ENCODE data around the gene SLC9A7.

Gene SLC9A7

DNA sequence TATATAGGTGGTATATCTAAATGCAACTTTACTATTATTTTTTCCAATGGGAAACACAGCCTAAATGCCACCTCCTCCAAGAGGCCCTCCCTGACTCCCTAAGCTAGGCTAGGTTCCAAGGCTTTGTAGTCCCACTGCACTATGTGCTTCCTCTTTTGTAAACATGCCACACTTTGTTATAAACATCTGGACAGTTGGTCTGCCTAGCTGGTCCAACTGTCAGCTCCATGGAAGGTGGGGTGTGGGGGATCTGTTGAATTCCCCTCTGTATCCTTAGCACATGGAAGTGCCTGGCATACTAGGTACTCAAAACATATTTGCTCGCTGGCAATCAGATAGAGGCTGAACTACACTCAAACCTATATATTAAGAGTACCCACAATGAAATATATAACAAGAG is 63.4 kb downstream of the SLC9A7 start:
- DNase-seq, result peak; percentile 2 to 17

DNA sequence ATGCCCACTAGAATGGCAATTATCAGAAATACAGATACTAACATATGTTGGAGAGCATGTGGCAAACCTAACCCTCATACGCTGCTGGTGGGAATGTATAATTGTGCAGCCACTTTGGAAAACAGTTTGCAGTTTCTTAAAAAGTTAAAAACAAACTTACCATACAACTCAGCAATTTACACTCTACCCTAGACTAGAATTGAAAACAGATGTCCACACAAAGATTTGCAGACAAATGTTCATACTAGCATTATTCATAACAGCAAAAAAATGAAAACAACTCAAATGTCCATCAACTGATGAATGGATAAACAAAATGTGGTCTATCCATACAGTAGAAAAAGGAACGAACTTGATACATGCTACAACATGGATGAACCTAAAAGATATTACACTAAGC is 64.4 kb downstream of the SLC9A7 start:
- no peak for DNase-seq

DNA sequence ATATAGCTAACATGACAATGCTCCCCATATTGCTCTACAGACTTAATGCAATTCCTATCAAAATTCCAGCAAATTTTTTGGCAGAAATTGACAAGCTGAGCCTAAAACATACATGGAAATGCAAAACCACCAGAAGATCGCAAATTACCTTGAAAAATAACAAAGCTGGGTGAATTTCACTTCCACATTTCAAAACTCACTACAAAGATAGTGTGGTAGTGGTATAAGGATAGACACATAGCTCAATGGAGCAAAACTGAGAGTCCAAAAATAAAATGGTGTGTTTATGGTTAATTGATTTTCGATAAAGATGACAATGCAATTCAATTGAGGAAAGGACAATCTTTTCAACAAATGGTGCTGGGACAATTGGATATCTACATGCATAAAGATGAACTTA is 65.8 kb downstream of the SLC9A7 start:
- no peak for DNase-seq

DNA sequence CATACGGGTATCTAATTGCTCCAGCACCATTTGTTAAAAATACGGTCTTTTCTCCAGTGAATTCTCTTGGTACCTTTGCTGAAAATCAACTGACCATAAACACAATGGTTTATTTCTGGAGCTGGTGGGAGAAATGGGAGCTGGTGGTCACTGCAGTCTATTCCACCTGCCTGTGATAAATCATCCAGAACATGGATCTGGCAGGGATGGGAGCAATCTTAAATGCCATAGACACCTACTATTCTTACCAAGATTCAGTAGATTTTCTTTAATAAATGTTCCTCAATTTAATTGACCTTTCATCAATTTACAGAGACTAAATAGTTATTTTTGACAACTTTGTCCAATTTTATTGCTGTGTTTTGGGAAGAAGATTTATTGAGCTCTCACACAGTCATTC is 68.1 kb downstream of the SLC9A7 start:
- DNase-seq, result no peak

DNA sequence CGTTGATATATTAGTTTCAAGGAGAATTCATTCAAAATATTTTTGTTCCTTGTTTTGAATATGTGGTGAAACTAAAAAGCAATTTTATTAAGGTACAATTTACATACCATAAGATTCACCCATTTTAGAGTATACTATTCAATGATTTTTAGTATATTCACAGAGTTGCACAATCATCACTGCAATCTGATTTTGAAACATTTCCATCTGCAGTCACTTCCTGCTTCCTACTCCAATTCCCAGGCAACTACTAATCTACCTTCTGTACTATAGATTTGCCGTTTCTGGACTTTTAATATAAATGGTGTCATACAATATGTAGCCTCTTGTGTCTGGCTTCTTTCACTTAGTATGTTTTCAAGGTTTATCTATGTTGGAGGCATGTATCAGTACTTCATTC is 71.3 kb downstream of the SLC9A7 start:
- DNase-seq, result no peak

DNA sequence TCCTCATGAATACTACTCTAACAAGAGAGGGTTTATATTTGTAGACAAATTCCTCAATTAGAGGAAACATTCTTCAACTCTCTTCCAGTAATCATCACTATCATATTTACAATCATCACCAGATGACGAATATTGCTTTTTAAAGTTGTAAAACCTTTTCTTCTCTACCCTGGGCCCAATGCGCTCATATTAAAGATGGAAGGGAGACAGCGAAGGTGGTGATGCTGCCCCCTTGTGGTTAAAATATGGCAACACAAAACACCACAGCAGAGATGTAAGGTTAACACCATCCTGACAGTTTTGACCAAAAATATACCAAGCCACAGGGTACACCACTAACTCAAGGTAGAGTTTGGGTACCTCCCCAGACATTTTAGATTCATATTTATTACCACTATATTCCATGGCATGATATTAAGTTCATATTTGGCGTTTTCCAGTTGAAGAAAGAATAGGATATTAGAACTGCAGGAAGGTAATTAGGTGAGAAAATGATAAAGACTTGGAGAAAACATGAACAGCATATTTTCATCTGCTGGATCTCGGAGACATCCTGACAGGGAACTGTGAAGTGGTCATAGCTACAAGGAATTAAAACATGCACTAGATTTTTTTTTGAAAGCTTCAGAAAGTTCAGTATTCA is 72.8 kb downstream of the SLC9A7 start:
- DNase-seq, result peak; percentile 26 to 45

DNA sequence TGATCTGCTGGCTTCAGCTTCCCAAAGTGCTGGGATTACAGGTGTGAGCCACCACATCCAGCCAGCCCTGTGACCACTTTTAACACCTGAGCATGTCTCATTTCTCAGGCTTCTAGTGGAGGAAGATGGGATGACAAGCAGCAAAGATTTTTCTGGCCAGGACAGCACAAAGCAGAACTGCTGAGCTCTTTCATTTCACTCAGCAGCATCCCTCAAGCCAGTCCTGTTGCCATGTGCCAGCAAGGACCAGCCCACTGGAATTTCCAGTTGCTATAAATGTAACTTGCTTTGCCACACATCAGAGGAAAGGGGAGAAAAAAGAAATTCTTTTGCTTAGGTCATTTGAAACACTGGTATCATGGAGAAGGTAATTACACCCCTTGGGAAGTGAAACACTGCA is 75.9 kb downstream of the SLC9A7 start:
- peak in 1 of 2 experiments; percentile 7 for DNase-seq

DNA sequence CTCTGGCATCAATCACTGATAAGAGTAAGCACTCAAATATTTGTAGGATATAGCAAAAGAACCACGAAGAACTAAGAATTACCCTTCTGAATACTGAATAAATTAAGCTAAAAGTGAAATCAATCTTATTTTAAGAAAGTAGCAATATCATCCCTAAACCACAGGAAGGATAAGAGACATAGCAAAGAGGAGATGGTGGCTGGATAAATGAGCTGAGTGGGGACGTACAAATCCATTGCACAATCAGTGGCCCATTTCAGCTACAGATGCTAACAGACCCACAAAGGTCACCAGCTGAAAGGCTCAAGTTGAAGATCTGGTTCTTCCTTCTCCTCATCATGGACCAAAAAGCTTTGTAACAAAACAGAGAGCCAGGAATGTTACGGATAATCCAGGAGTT is 77.1 kb downstream of the SLC9A7 start:
- DNase-seq, result no peak

DNA sequence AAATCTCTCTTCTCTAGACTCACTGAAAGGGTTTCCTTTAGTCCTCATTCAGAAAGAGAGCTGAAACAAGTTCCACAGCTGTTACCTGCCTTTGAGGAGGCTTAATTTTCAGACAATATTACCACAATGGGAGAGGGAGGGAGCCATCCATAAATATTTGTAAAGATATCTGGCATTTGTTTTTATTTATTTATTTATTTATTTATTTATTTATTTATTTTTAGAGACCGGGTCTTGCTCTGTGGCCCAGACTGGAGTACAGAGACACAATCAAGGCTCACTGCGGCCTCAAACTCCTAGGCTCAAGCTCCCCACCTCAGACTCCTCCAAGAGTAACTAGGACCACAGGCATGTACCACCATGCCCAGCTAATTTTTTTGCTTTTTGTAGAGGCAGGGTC is 80.7 kb downstream of the SLC9A7 start:
- DNase-seq, result no peak

DNA sequence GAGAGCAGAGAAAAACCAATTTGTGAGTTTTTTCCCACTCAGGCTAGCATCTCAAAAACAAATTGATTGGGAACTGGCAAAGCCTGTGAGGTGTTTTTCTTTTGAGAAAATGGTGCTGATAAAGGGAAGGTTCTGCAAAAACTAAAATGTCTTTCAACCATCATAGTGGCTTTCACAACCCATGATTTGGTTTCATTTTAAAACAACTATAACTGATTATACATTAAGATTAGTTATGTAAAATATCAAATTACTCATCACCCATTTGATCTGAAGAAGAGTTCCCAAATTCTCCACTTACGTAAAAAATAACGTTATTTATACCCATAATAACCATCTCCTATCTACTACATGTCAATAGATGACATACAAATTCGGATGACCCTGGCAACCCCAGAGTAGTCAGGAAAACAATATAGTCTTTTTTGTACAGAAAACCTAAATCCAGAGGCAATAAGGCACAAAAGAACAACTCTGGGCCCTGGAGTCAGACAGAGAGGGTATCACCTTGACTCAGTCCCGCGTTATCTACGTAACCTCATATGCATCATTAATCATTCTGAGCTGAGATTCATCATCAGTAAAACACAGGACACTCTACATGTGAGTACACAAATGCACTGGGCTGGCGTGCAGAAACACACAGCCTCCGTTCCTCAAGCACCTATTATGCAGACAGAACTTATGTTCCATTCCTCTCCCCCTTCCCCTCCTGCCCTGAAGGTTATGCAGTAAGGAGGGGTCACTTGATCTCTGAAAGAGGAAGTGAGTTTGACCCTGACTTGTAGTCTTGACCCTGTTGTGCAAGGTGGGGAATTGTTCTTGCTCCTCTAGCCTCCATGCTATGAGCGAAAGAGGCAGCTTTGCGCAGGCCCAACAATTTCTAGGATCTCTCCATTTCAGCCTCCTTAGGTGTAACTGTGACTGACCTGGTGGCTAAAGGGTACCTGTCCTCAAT is 82.2 kb downstream of the SLC9A7 start:
- no peak for DNase-seq

DNA sequence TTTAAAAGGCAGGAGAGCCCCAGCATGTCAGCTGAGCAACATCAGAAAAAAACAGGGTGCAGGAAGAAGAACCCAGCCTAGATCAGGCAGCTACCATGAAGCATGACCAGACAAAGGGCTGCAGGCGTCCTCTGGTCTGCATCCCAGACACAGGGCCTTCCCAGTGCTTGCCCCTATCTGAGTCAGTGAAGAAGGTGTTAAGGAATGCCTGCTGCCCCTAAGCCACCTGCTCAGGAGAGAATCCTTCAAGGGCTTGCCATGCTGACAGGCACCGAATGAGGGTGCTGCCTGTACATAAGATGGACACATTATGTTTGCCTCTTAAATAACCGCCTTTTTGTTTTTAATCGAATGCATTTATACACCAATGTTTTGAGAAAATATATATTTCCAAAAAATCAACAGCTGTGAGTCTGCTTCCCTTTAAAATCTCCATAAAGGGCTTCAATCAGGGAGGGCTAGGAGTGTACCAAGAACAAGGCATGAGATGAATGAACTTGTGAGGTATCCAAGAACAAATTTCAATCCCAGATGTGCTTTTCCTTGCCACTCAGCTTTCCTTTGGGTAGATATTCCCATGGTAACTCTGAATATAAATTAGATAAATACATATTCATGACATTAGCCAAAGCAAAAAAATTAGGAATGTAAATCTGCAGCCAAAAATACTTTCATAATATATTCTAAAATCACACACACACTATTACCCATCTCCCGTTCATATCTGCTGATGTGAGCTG is 85.1 kb downstream of the SLC9A7 start:
- DNase-seq, result no peak

DNA sequence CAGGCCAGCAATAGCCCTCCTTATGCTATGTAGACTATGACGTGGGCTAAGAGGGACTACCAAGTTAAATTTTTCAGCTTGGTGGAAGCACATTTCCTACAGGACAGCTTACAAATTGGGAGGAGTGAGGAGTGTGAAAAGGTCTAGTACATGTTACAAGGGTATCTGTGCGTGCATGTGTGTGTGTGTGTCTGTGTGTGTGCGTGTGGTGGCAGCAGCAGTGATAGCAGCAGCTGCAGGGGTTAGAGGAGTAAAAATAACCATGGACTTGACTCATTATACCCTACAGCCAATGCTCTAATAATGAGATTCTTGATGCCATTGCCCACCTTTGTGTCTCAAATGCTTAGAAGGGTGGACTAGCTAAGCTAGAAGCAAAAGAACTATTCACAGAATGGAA is 88.6 kb downstream of the SLC9A7 start:
- no peak for DNase-seq

DNA sequence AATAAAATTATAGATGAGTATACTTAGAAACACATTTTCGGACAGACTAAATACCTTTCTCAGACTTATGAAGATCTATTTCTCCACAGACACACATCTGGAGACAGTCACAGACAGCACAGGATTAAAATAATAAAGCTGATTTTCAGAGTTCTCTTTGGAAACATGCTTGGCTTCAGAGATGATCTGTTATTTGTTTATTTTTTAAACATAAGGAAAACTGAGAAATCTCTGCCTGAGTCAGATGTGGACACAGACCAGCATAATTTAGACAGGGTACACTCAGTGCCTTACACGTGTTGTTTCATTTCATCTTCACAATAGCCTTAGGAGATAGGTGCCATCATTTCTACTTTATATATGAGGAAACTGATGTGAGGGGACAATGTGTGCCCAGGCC is 92.1 kb downstream of the SLC9A7 start:
- DNase-seq, result no peak

DNA sequence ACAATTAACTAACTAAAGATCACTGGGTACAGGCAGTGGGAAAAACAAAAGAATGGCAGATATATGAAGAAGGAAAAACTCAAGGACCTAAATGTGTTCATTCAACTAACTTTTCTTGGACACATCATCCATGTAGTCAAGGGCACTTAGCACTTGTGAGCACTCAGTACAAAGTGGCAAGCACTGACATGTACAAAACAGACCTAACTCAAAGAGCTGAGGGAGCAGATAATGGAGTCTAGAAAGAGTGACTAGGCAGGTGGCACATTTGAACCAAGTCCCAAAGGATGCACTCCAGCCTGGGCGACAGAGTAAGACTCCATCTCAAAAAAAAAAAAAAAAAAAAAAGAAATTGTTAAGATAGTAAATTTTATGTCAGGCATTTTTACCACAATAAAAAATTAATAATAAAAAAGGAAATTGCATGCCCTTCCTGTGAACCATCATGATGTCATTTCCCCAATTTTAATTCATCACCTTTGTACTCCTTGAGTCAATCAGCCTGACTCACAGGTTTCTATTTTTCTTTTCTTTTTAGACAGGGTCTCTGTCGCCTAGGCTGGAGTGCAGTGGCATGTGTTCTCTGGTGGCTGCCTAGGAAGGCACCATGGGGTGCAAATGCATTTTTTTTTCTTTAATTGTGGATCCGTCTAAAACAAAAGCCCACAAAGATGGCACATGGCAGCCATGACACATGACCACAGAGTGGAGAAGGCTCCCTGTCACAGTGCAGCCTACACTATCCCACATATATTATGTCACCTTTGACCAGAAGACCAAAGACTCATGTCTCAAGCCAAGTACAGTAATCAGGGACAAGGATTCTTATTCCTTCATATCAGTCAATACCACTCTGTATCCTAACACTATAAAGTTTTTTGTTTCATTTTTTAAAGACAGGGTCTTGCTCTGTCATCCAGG is 93.4 kb downstream of the SLC9A7 start:
- DNase-seq, result no peak

DNA sequence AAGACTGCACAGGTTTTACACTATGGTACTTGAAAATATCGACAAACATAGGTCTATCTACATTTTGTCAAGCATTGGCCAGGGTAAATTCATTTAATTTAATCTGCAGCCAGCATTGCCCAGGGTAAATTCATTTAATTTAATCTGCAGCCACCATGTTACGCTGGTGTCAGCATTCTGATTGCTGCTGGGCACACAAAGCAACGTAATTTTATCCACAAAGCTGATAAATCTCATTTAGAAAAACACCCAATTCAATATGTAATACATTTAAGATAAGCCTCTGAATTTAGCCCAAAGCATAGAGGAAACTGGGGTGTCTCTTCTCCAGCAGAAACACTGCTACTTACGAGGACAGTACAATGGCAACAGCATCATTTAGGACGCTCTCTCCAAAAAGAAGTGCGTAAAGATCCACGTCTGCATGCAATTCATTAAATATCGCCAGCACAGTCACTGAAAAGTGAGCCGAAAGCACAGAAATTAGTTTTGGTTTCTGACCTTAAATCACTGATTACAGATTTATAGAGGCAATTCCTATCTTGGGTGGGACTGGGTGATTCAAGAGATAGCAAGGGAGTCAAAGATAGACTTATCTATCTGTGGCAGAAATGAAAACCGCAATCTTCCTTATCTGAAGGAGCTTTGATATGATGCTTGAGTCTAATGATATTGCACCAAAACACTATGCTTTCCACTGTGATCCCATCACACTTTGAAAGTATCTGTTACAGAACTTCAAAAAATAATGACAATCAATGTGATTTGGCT is 96.5 kb downstream of the SLC9A7 start:
- DNase-seq, result no peak

DNA sequence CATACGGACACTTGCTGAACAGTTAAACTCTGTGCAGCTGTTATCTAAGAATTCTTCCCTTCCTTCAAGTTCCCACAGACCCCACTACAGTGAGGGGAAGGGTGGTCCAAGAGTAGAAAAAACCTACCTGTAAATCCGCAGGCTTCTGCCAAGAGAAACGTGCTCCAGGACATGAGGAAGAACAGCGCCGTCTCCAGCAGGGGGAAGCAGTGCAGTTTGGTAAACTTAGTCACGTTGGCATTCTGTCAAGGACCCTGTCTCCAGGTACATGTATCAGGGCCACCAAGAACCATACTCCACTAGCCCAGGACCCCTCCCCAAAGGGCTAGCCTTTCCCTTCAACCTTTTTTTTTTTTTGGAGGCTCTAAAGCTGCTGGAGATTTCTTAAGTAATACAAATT is 105.4 kb downstream of the SLC9A7 start:
- DNase-seq, result peak; percentile 17 to 43

DNA sequence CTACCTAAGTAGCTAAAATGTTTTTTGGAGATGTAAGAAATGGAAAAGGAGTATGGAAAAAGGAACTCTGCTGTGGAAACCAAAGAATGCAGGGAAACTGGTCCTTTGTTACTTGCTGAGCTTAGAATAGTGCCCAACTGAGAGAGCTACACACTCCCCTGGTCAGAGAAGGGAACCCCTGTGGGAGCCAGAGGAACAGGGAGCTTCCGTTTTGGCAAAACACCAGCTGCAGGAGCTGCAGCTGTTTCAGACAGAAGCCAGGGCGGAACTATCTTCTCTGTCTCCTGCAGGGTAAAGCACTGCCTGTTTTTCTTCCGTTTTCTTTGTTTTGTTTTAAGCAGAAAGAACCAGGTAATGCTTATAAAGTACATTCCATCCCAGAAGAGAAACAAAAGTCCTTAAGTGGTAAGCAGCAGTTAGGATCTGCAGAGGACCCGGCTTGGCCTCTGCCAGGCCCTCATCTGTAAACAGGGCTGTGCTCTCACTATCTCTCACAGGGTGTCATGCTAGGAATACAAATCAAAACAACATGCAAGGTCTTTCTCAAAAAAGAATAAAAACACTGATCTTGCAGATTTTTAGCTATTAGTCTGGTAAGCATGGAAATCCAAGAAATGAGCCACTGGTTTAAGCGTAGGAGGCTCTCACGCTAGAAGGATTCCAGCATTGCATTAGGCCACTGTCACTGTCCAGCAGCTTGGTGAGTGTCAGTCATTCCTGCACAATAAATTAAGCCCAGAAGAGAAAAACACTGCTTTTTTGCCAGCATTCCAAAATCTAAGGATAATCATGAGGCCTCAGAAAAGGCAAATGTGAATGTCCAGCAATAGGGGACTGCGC is 109.3 kb downstream of the SLC9A7 start:
- peak; percentile 55 to 73 for DNase-seq

DNA sequence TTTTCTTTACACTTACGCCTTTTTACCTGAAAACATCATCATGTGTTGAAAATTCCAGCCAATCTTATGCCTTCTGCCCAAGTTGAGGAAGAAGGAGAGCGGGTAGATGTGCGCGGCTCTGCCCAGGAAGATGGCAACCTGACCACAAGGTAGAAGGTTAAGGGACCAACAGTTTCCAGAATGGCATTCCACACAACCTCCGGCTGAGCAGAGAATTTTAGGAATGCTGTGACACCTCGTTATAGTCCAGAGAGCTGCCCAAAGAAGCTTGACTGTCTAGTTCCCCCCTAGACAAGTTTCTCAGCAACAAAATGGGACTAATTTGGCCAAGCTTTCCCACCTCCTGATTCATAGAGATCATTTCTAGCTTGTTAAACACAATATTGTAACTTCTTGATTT is 110.3 kb downstream of the SLC9A7 start:
- no peak for DNase-seq

DNA sequence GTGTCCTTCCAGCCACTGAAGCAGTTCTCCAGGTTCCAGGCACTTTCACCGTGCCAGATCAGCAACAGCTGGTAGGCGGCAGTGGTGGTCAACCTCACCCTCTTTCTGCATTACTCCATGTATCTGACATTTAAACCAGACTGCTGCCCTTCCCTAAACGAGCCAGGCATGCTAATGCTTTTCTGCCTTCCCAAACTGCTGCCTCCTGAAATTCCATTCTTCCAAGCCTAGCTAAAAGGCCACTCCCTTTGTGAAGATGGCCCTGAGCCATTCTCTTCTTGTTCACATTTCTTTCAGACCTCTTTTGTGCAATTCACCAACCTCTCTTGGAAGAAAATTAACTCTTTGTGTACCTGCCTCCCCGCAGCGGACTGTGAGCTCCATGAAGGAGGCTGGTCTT is 111.7 kb downstream of the SLC9A7 start:
- no peak for DNase-seq

DNA sequence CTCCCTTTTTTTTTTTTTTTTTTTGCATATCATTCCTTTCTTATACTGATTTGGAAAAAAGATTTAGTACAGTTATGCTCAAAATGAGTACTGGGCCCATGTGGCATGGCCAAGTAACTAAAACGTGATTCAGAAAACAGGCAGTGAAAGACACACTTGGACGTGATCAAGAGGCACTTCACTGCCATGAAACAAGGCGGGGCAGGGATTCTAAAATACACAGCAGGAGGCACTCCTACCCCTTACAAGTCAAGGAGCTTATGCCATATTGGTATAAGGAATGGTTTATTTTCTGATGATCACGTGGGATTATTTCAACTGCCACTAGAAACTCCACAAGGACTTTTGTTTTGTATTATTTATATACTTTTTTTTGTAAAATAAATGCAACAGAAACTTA is 113.3 kb downstream of the SLC9A7 start:
- no peak for DNase-seq

DNA sequence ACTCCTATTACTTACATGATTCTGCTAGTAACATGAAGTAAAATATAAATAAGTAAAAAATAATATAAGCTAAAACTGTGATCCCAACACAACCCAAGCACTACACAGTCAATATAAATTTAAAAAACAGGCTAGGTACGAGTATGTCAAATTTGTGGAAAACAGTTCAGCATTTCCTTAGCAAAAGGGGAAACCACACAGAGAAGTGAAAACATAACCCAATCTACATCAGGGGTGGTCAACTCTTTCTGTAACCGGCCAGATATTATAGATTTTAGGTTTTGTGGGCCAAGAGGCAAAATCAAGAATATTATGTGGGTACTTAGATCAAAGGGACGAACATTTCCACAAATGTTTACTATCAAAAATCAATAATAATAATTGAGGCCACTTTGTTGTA is 115.3 kb downstream of the SLC9A7 start:
- no peak for DNase-seq
